ENCODE results near the gene FBN2.

DNA sequence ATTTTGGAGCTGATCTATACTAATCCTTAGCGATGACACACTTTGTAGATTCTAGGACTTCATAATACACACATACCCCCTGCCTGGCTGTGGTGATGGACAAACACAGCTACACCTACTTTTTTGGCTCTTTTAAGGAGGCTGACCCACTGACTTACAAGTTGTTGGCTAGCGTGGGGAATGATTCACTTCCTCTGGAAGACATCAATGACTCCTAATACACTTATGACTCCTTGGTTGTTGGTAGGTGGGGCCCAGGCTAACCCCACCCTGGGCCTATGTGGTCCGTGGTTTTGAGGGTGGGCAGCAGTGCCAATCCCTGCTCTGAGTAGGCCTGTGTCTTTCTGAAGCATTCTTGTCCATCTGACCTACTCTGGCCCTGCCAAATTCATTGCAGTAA, 310.0 kb downstream of the FBN2 start:
- TF ChIP-seq, protein P1, sequence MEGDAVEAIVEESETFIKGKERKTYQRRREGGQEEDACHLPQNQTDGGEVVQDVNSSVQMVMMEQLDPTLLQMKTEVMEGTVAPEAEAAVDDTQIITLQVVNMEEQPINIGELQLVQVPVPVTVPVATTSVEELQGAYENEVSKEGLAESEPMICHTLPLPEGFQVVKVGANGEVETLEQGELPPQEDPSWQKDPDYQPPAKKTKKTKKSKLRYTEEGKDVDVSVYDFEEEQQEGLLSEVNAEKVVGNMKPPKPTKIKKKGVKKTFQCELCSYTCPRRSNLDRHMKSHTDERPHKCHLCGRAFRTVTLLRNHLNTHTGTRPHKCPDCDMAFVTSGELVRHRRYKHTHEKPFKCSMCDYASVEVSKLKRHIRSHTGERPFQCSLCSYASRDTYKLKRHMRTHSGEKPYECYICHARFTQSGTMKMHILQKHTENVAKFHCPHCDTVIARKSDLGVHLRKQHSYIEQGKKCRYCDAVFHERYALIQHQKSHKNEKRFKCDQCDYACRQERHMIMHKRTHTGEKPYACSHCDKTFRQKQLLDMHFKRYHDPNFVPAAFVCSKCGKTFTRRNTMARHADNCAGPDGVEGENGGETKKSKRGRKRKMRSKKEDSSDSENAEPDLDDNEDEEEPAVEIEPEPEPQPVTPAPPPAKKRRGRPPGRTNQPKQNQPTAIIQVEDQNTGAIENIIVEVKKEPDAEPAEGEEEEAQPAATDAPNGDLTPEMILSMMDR (IDR thresholded peaks at IDR 0.05): no peak
- TF ChIP-seq POLR2A (IDR thresholded peaks at IDR 0.05) (no peak), EP300 (IDR thresholded peaks at IDR 0.05) (no peak)
